KG1 (cell line): Measurements from ENCODE around the gene FAM98B.

Experiments
- DNase-seq: peaks from one replicate; lab custom pipeline; 2025; lab: John Stamatoyannopoulos, UW

FAM98B gene

DNA sequence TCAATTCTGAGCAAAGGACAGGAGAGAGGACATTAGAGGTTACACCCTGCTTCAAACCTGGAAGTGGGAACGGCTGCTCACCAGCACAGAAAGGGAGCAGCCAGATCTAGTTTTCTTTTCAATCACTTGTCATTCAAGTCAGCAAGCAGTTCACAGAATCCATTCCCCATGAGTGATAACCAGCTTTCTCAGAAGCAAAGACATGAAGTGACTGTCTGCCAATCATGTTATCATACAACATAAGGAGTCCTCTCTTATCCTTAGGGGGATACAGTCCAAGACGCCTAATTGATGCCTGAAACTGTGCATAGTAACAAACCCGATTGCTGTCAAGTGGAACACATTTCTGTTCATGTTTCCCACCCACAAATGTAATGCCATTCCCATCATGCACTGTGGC lies 54.7 kb downstream of the FAM98B start:
- DNase-seq, result no peak

DNA sequence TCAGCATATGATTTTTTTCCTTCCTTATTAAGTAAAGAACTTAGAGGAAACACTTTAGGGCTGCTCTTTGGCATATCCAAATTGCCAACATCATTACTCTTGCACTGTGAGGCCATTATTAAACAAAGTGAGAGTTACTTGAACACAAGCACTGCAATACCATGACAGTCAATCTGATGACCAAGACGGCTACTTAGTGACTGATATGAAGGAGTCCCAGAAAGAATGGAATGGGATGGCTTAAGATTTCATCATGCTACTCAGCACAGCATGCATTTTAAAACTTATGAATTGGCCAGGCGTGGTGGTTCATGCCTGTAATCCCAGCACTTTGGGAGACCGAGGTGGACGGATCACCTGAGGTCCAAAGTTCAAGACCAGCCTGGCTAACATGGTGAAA lies 55.2 kb downstream of the FAM98B start:
- no peak for DNase-seq

DNA sequence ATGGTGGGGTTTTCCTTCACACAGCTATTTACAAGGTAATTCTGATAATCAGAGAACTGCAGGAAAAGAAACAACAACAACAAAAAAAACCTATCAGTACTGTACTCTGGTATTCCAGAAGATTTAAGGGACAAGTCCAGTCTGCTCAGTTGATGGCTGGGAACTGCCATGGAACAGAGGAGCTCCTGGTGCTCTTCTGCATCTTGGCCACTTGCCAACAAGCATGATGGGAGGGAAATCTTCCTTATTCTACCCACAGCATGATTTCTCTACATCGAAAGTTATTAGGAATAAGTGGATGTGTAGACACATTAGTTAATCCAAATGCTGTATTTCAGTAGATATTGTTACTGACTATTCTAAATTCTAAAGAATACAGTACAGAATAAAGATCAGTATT lies 59.0 kb downstream of the FAM98B start:
- no peak for DNase-seq

GRCh38 chr15:38514601-38515000 lies 60.7 kb downstream of the FAM98B start:
- no peak for DNase-seq

- DNase-seq, result no peak
Measured at GRCh38 chr15:38516626-38517025, 62.7 kb downstream of the FAM98B start.

GRCh38 chr15:38517312-38517975 lies 63.5 kb downstream of the FAM98B start:
- no peak for DNase-seq

DNA sequence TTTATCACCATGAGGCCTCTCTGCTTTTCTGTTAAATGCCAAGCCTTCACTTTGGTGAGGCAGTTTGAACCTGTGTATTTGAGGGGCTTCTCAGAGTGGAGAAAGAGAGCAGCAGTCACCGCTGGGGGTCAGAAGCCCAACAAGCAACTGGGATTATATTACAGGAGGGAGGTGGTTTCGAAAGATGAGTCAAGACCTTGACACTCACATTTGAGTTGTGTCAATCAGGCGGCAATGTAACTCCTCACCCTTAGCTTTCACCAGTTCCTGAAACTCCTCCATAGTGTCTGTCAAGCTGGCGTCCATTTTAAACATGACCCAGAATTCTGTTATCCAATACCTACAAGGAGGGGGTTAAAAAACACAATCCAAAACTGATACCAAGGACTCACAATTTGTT lies 64.2 kb downstream of the FAM98B start:
- no peak for DNase-seq

- no peak for DNase-seq
Measured at GRCh38 chr15:38520035-38520434, 66.1 kb downstream of the FAM98B start.

DNA sequence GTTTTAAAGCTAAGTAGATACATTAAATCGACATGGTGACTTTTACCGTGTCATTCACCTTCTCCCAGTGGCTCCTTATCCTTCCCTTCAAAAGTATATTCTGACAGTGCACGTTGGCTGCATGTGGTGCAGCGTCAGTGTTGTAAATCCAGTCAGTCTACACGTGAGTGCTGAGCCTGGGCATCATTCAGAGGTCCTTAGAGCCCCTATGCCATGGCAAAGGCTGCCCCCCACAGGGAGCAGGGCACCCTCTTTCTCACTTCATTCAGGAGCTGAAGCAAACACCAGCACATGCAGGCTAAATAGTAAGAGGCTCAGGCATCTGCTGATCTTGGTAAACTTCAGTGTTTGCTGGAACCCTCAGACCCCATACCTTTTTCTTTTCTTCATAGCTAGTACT lies 67.4 kb downstream of the FAM98B start:
- DNase-seq, result no peak

GRCh38 chr15:38522922-38523321 lies 69.0 kb downstream of the FAM98B start:
- no peak for DNase-seq

- no peak for DNase-seq
Measured at GRCh38 chr15:38524156-38524555, 70.2 kb downstream of the FAM98B start.

GRCh38 chr15:38525489-38525888 lies 71.6 kb downstream of the FAM98B start:
- DNase-seq, result no peak

- DNase-seq, result no peak
Measured at GRCh38 chr15:38526158-38526557, 72.2 kb downstream of the FAM98B start.

GRCh38 chr15:38528294-38528693 lies 74.4 kb downstream of the FAM98B start:
- DNase-seq, result no peak

- no peak for DNase-seq
Measured at GRCh38 chr15:38530113-38530512, 76.2 kb downstream of the FAM98B start.

- no peak for DNase-seq
Measured at GRCh38 chr15:38531509-38531908, 77.6 kb downstream of the FAM98B start.

GRCh38 chr15:38532728-38533127 lies 78.8 kb downstream of the FAM98B start:
- DNase-seq, result no peak

DNA sequence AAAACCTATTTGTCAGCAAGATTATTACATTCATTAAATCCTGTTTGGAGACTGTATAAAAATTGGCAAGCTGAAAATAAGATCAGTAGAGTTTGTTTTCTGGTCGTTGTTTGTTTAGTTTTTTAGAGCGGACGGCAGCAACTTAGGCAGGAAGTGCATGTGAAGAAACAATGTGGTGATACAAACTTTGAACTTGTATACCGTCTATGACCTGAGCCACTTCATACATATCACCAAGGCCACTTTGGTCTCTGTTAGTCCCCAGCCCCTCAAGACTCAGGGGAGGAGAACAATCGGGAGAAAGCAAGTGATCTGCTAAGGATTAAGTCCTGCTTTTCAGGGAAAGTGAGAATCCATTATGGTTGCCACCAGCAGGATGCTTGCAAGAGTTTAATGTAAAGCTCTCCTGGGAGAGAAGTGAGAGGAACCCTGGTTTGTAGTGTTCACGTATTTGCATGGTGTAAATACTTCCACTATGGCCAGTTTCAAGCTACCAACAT lies 79.5 kb downstream of the FAM98B start:
- no peak for DNase-seq

- no peak for DNase-seq
Measured at GRCh38 chr15:38533926-38534325, 80.0 kb downstream of the FAM98B start.

DNA sequence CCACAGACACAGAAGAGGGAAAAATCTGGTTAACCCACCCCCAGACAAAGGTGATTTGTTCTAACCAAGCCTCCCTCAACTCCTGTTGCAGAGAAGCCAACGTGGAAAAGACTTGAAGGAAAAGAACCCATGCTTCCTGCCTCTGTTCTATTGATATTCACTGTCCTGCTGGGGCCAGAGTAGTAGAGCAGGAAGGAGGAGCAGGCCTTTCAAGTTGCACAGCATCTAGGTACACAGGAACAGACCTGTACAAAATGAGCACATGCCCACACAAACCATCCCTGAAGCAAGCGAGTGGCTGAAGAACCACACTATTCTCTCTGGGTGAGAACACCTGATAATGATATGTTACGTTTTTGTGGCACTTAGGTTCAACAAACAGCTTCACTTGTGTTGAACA lies 80.8 kb downstream of the FAM98B start:
- no peak for DNase-seq

DNA sequence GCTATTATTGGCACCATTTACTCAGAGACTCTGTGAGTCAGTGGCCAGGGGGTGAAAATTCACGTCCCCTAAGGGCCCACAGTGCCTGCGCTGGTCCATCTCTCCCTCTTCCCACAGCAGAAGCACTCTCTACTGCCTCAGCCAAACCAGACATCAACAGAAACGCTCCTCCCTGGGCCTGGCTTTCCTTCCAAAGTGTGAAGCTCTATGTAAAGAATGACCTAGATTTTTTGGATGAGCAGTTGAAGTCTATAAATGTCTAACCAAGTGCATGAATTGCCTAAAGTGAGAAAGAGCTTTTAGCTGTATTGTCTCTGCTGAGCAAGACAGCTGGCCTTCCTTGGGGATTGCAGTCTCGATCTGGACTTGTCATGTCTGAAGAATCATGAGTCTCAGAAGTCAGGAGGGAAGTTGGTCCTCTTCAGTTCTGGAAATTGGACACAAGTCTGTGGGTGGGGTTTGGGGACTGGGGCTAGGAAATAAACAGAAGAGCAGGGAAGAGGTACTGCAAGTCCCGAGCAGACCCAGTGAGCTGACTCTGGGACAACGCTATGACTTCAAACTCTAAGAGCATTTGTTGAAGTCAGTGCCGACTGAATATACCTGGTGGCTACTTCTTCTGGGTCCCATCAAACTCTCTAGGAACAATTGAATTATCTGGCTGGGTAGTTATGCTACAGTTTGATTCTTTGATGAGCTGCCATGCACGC lies 81.7 kb downstream of the FAM98B start:
- DNase-seq, result no peak

DNA sequence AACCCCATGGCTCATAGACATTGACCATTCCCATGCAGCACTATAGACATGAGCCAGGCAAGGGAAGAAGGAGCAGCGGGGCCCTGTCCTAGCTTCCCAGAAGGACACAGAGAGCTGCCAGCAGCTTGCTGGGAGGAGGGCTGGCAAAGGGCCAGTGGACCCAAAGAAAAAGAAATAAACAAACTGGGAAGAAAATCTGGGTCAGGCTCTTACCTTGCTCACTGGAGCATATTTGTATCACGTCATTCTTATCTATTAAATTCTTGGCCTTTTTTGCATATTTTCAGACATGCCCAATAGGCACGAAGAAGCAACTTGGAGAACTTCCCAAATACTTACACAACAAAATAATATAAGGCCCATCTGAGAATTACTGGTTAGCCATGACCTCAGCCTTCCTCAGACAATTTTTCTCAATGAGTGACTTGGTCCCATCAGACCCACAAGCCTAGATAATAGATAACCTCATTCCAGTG lies 82.3 kb downstream of the FAM98B start:
- DNase-seq, result no peak
